GM19351 (cell line): ENCODE measurements around the gene PRSS53.
A peak's percentile ranks its signal among the peaks of the same experiment; 100 is the strongest.

ENCODE experiments used
- ATAC-seq: cut with Tn5 transposase; IDR thresholded peaks from one replicate; pipeline ENCODE4 v1.9.1; 2021; ENCODE audit warnings: mild to moderate bottlenecking, moderate library complexity; ENCODE audit not compliant: unreplicated experiment

The PRSS53 gene

DNA sequence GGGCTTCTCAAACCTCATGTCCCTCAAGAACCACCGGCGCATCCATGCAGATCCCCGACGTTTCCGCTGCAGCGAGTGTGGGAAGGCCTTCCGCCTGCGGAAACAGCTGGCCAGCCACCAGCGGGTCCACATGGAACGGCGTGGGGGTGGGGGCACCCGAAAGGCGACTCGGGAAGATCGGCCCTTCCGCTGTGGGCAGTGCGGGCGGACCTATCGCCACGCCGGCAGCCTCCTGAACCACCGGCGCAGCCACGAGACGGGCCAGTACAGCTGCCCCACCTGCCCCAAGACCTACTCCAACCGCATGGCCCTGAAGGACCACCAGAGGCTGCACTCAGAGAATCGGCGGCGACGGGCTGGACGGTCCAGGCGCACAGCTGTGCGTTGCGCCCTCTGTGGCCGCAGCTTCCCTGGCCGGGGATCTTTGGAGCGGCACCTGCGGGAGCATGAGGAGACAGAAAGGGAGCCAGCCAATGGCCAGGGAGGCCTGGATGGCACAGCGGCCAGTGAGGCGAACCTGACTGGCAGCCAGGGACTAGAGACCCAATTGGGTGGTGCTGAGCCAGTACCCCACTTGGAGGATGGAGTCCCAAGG, 8.6 kb downstream of the PRSS53 start:
- ATAC-seq = no peak

DNA sequence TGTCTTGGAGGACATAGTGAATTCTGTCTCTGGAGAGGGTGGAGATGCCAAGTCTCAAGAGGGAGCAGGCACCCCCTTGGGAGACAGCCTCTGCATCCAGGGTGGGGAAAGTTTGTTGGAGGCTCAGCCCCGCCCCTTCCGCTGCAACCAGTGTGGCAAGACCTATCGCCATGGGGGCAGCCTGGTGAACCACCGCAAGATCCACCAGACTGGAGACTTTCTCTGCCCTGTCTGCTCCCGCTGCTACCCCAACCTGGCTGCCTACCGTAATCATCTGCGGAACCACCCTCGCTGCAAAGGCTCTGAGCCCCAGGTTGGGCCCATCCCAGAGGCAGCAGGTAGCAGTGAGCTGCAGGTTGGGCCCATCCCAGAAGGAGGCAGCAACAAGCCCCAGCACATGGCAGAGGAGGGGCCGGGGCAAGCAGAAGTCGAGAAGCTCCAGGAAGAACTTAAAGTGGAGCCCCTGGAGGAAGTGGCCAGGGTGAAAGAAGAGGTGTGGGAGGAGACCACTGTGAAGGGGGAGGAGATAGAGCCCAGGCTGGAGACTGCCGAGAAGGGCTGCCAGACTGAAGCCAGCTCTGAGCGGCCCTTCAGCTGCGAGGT, 9.3 kb downstream of the PRSS53 start:
- no peak for ATAC-seq

DNA sequence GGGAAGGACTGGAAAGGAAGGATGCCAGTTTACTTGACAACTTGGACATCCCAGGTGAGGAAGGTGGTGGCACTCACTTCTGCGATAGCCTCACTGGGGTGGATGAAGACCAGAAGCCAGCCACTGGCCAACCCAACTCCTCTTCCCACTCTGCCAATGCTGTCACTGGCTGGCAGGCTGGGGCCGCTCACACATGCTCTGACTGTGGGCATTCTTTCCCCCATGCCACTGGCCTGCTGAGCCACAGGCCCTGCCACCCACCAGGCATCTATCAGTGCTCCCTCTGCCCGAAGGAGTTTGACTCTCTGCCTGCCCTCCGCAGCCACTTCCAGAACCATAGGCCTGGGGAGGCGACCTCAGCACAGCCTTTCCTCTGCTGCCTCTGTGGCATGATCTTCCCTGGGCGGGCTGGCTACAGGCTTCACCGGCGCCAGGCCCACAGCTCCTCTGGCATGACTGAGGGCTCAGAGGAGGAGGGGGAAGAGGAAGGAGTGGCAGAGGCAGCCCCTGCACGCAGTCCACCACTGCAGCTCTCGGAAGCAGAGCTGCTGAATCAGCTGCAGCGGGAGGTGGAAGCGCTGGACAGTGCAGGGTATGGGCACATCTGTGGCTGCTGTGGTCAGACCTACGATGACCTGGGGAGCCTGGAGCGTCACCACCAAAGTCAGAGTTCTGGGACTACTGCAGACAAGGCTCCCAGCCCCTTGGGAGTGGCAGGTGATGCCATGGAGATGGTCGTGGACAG, 10.0 kb downstream of the PRSS53 start:
- ATAC-seq = no peak

- no peak for ATAC-seq
Observed at GRCh38 chr16:31077592-31078396, 10.9 kb downstream of the PRSS53 start.

DNA sequence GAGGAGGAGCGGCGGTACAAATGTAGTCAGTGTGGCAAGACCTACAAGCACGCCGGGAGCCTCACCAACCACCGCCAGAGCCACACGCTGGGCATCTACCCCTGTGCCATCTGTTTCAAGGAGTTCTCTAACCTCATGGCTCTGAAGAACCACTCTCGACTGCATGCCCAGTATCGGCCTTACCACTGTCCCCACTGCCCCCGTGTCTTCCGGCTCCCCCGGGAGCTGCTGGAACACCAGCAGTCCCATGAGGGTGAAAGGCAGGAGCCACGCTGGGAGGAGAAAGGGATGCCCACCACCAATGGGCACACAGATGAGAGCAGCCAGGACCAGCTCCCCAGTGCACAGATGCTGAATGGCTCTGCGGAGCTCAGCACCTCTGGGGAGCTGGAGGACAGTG, 11.7 kb downstream of the PRSS53 start:
- ATAC-seq = no peak

- ATAC-seq = no peak
Observed at GRCh38 chr16:31076319-31076718, 12.4 kb downstream of the PRSS53 start.

GRCh38 chr16:31074814-31075183, 13.9 kb downstream of the PRSS53 start:
- ATAC-seq = no peak

- peak; percentile 72 for ATAC-seq
Observed at GRCh38 chr16:31073970-31074813, 14.6 kb downstream of the PRSS53 start, which contains the start of the genes ZNF646 and ZNF668. TSS of gene ZNF646 (plus strand) at chr16:31074422. CDS start at chr16:31076325, 1,903 bp downstream. TSS of gene ZNF668 (minus strand) at chr16:31074240. CDS start at chr16:31064459, 9,781 bp downstream.

DNA sequence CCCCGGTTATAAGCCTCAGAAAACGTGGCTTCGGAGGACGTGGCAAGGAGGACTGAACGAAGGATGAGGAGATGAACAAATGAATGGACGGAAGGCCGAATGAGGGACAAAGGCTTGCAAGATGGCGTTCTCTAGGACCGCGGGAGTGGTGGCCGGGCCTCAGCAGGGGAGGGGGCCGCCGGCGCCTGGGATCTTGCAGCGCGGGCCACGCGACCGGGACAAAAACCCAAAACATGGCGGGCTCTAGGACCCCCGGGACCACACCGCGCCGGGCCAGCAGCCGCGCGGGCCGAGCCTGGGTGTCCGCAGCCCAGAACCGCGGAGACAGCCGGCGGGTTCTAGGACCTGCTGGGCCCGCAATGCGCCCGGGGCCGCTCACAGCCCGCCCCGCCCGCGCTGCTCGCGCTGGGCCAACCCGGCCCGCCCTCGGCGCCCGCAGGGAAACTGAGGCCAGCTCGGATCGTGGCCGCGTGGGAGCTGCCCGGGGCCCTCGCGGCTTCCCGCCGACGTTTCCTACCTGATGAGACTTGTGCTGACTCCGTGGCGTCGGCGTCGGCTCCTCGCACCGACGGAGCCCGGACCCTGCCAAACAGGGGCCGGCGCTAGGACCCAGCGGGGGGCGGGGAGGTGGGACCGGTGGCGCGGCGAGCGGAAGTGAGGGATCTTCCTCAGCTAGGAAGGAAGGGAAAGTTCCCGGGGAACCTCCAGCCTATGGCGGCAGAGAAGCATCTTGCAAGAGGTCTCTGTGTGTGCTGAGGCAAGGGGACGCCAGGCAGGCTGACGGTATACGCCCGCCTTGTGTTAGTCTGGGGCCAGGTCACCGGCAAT, 15.4 kb downstream of the PRSS53 start:
- peak; percentile 47 for ATAC-seq

- ATAC-seq = peak; percentile 3
Observed at GRCh38 chr16:31072540-31073141, 16.1 kb downstream of the PRSS53 start.

GRCh38 chr16:31071861-31072260, 16.9 kb downstream of the PRSS53 start:
- ATAC-seq = no peak

- ATAC-seq = no peak
Observed at GRCh38 chr16:31067342-31067741, 21.4 kb downstream of the PRSS53 start.

DNA sequence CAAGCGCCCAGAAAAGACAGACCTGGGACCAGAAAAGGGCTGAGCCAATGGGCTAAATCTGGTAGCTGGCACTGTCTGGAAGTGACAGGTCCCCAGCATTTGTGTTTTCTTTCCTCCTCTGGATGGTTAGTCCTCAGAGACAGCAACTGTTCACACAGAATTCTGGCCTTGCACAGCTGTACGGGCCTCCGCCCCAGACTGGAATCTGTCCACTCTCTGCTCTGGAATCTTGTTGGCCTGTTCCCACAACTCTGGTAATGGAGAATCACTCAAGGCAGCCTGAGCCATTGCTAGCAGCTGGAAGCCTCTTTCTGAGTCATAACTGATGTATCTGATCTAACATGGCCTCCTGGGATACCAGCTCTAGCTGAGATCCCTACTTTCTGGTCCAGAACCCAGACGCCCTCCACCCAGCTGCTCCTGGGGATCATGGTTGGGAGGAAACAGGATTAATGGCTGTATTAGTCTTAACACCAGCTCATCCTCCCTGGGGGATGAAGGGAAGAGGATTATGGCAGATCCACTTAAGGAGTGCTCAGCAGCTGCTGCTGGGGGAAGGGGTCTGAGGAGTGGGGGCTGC, 23.8 kb downstream of the PRSS53 start:
- ATAC-seq = no peak

- ATAC-seq = no peak
Observed at GRCh38 chr16:31063843-31064611, 24.7 kb downstream of the PRSS53 start.

DNA sequence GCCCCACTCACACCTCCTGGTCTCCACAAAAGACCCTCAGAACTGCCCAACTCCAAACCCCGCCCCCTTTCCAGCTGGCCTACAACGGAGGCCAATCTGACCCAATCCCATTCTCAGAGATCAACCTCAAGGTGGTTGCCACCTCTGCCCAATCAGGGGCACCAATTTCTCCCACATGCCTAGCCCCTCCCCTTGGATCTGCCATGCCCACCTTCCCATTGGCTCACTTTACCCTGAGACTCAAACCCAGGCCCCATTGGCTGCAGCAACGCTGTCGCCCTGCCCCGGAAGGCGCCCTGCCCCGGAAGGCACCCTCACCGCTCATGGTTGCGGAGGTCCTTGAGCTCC, 25.3 kb downstream of the PRSS53 start:
- ATAC-seq = no peak

DNA sequence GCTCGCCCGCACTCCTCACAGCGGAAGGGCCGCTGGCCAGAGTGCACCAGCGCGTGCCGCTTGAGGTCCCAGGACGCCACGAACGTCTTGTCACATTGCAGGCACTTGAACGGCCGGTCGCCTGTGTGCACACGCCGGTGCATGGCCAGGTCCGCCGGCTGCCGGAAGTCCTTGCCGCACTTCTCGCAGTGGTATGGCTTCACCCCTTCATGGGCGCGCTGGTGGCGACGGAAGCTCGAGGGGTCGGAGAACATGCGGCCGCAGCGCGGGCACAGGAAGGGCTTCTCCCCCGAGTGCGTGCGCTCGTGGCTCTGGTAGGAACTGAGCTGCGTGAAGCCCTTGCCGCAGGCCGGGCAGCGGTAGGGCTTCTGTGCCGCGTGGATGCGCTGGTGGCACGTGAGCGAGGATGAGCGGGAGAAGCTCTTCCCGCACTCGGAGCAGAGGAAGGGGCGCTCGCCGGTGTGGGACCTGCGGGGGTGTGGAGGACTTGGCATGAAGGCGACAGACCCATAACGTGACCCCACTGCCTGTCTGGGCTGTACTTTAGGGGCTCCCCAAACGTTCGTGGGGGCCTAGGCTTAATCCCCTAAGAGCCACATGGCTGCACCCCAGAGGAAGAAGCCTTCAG, 26.8 kb downstream of the PRSS53 start:
- no peak for ATAC-seq

- no peak for ATAC-seq
Observed at GRCh38 chr16:31061126-31061812, 27.5 kb downstream of the PRSS53 start.
